HepG2 (cell line): ENCODE data around the gene ST8SIA6.

ENCODE experiments used
- CBX5 ChIP-seq: sonication (generic); formaldehyde crosslinking; IDR thresholded peaks from 2 replicates; pipeline ENCODE4 v1.4.0; 2020; ENCODE audit warnings: missing genetic modification reagents, borderline replicate concordance
- FOXO1 ChIP-seq: sonication (generic); formaldehyde crosslinking; IDR thresholded peaks from 2 replicates; pipeline ENCODE4 v1.4.0; 2020; ENCODE audit warnings: missing genetic modification reagents
- HNRNPUL1 ChIP-seq: fragments of 200-400 bp; formaldehyde crosslinking; IDR thresholded peaks from 2 replicates; pipeline ENCODE4 v1.6.1; 2017; ENCODE audit warnings: low read depth, mild to moderate bottlenecking, low read length, moderate library complexity
- MAFK ChIP-seq, 2 experiments: IDR thresholded peaks in 1 of 2; conservative IDR thresholded peaks in 1 of 2; 2 replicates each; pipeline ENCODE4 v1.6.1; 2011; ENCODE audit warnings: improper control_type of control experiment in 2 of 2, low read length in 2 of 2
- SMAD1 ChIP-seq: sonication (generic); formaldehyde crosslinking; IDR thresholded peaks from 2 replicates; pipeline ENCODE4 v1.4.0; 2020; ENCODE audit warnings: missing genetic modification reagents, low read depth, mild to moderate bottlenecking, borderline replicate concordance
- ZFX ChIP-seq: sonication (generic); formaldehyde crosslinking; IDR thresholded peaks from 2 replicates; pipeline ENCODE4 v1.4.0; 2020; ENCODE audit warnings: mild to moderate bottlenecking, low read depth, missing genetic modification reagents, moderate library complexity
- ZNF121 ChIP-seq: sonication (generic); formaldehyde crosslinking; IDR thresholded peaks from 2 replicates; pipeline ENCODE4 v1.5.0; 2020; ENCODE audit warnings: mild to moderate bottlenecking, missing genetic modification reagents
- ZNF367 ChIP-seq: sonication (generic); formaldehyde crosslinking; IDR thresholded peaks from 2 replicates; pipeline ENCODE4 v1.4.0; 2020; ENCODE audit warnings: missing genetic modification reagents, borderline replicate concordance
- ZNF720 ChIP-seq: sonication (generic); formaldehyde crosslinking; IDR thresholded peaks from 2 replicates; pipeline ENCODE4 v1.4.0; 2020; ENCODE audit warnings: missing genetic modification reagents
- ZNF724P ChIP-seq: sonication (generic); formaldehyde crosslinking; IDR thresholded peaks from 2 replicates; pipeline ENCODE4 v1.8.0; 2022; ENCODE audit warnings: missing genetic modification reagents, borderline replicate concordance
- TF ChIP-seq, protein P1 (sequence below): sonication (generic); formaldehyde crosslinking; IDR thresholded peaks from 2 replicates; pipeline ENCODE4 v1.5.0; 2020; ENCODE audit warnings: mild to moderate bottlenecking, missing genetic modification reagents, moderate library complexity
- TF ChIP-seq, protein P2 (sequence below): IDR thresholded peaks from 2 replicates; pipeline ENCODE4 v1.6.1; 2012; ENCODE audit warnings: inconsistent platforms
- TF ChIP-seq, protein P3 (sequence below), 2 experiments: sonication (generic) in 1 of 2; formaldehyde crosslinking in 1 of 2; IDR thresholded peaks; 2 replicates each; pipeline versions ENCODE4 v1.4.0 to v1.6.1; 2018 to 2020; ENCODE audit warnings: missing genetic modification reagents in 2 of 2, borderline replicate concordance in 1 of 2, low read depth in 1 of 2, mild to moderate bottlenecking in 1 of 2, missing biosample characterization in 1 of 2
- TF ChIP-seq, protein P4 (sequence below): sonication (generic); formaldehyde crosslinking; IDR thresholded peaks from 2 replicates; pipeline ENCODE4 v1.5.1; 2020; ENCODE audit warnings: mild to moderate bottlenecking, missing genetic modification reagents, moderate library complexity

DNA sequence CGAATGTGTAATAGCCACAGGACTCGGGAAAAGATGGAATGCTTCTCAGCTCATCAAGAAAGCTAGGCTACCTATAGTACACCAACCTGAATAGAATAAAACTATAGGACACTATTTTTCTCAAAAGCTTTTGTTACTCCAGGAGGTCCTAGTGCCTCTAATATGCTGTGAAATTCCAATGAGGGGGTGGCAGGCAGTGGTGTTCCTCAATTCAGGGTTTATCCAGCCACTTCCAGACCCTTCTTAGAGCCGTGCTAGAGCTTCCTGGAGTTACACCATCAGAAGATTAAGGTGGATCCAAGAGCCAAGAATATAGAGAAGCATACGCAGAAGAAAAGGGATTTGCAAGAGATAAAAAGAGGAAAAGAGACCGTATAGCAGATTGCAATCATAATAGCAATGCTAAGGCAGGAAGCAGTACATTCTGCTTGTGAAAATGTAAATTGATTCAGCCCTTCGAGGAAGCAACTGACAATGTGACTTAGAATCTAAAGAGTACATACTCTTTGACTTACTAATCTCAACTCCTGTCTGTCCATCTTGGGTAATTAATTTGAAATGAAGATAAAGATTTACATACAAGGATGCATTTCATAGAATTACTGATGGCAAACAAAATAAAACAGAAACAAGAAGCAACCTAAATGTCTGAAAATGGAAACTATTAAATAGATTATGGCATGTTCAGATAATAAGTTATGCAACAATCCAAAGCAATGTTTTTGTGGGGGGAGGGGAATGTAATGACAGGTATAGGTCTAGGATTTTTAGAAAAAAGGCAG is 2.1 kb downstream of the ST8SIA6 start:
- no peak for TF ChIP-seq ZNF121 (CRISPR knock-in tag)
- TF ChIP-seq, protein P1, sequence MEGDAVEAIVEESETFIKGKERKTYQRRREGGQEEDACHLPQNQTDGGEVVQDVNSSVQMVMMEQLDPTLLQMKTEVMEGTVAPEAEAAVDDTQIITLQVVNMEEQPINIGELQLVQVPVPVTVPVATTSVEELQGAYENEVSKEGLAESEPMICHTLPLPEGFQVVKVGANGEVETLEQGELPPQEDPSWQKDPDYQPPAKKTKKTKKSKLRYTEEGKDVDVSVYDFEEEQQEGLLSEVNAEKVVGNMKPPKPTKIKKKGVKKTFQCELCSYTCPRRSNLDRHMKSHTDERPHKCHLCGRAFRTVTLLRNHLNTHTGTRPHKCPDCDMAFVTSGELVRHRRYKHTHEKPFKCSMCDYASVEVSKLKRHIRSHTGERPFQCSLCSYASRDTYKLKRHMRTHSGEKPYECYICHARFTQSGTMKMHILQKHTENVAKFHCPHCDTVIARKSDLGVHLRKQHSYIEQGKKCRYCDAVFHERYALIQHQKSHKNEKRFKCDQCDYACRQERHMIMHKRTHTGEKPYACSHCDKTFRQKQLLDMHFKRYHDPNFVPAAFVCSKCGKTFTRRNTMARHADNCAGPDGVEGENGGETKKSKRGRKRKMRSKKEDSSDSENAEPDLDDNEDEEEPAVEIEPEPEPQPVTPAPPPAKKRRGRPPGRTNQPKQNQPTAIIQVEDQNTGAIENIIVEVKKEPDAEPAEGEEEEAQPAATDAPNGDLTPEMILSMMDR (CRISPR knock-in tag) = no peak
- TF ChIP-seq CBX5 = no peak
- no peak for TF ChIP-seq MAFK (conservative IDR thresholded peaks at IDR 0.05 in 1 of 2, IDR thresholded peaks at IDR 0.05 in 1 of 2; ENCODE audit: low read length in 2 of 2)
- no peak for TF ChIP-seq HNRNPUL1
- no peak for TF ChIP-seq ZNF724P (CRISPR knock-in tag)
- TF ChIP-seq, protein P2, sequence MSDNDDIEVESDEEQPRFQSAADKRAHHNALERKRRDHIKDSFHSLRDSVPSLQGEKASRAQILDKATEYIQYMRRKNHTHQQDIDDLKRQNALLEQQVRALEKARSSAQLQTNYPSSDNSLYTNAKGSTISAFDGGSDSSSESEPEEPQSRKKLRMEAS = no peak
- no peak for TF ChIP-seq ZNF720 (CRISPR knock-in tag)
- TF ChIP-seq SMAD1 = no peak
- no peak for TF ChIP-seq ZNF367 (CRISPR knock-in tag)
- TF ChIP-seq ZFX (CRISPR knock-in tag) = no peak
- TF ChIP-seq FOXO1 (CRISPR knock-in tag) = no peak
- TF ChIP-seq, protein P3, sequence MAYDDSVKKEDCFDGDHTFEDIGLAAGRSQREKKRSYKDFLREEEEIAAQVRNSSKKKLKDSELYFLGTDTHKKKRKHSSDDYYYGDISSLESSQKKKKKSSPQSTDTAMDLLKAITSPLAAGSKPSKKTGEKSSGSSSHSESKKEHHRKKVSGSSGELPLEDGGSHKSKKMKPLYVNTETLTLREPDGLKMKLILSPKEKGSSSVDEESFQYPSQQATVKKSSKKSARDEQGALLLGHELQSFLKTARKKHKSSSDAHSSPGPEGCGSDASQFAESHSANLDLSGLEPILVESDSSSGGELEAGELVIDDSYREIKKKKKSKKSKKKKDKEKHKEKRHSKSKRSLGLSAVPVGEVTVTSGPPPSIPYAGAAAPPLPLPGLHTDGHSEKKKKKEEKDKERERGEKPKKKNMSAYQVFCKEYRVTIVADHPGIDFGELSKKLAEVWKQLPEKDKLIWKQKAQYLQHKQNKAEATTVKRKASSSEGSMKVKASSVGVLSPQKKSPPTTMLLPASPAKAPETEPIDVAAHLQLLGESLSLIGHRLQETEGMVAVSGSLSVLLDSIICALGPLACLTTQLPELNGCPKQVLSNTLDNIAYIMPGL (CRISPR knock-in tag; IDR thresholded peaks at IDR 0.05; ENCODE audit: borderline replicate concordance in 1 of 2, low read depth in 1 of 2) = no peak
- TF ChIP-seq, protein P4, sequence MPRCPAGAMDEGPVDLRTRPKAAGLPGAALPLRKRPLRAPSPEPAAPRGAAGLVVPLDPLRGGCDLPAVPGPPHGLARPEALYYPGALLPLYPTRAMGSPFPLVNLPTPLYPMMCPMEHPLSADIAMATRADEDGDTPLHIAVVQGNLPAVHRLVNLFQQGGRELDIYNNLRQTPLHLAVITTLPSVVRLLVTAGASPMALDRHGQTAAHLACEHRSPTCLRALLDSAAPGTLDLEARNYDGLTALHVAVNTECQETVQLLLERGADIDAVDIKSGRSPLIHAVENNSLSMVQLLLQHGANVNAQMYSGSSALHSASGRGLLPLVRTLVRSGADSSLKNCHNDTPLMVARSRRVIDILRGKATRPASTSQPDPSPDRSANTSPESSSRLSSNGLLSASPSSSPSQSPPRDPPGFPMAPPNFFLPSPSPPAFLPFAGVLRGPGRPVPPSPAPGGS (CRISPR knock-in tag) = no peak
